Liver (tissue), 9 donors: ENCODE results near the gene DMRT1. TPM values are rescaled to one million over a fixed set of nuclear protein-coding genes. Genes with fewer than 3 reads are reported as not detected.

Source experiments
- DNase-seq: peaks from one replicate; pipeline ENCODE4 v3.0.0-alpha.2; 2017; ENCODE audit warnings: low spot score
- H3K27ac ChIP-seq, 2 donors: one replicate each; pipeline ENCODE4 v1.7.0; 2013; ENCODE audit warnings: inconsistent platforms in 2 of 2, low read length in 2 of 2, control low read depth in 1 of 2, low read depth in 1 of 2, mild to moderate bottlenecking in 1 of 2
- H3K27me3 ChIP-seq, 4 donors: one replicate each; pipeline versions ENCODE4 v1.6.1 to v1.7.0; 2013; ENCODE audit warnings: low read length in 3 of 4, inconsistent platforms in 1 of 4, mild to moderate bottlenecking in 1 of 4, moderate library complexity in 1 of 4; ENCODE audit not compliant: control insufficient read depth in 4 of 4, insufficient read depth in 4 of 4
- H3K36me3 ChIP-seq, 4 donors: one replicate each; pipeline versions ENCODE4 v1.6.1 to v1.7.0; 2013; ENCODE audit warnings: low read length in 3 of 4, mild to moderate bottlenecking in 3 of 4, low read depth in 1 of 4, moderate library complexity in 1 of 4; ENCODE audit not compliant: control insufficient read depth in 4 of 4, insufficient read depth in 3 of 4
- H3K4me1 ChIP-seq, 4 donors: one replicate each; pipeline versions ENCODE4 v1.6.1 to v1.7.0; 2013; ENCODE audit warnings: low read length in 3 of 4, mild to moderate bottlenecking in 3 of 4, moderate library complexity in 1 of 4; ENCODE audit not compliant: control insufficient read depth in 4 of 4, insufficient read depth in 4 of 4
- H3K4me3 ChIP-seq, 3 donors: one replicate each; pipeline versions ENCODE4 v1.6.1 to v1.7.0; 2013; ENCODE audit warnings: low read length in 3 of 3, control low read depth in 1 of 3, low read depth in 1 of 3, mild to moderate bottlenecking in 1 of 3
- H3K9ac ChIP-seq, 2 donors: one replicate each; pipeline ENCODE4 v1.7.0; 2013; ENCODE audit warnings: low read length in 2 of 2, mild to moderate bottlenecking in 2 of 2, moderate library complexity in 2 of 2, control low read depth in 1 of 2, low read depth in 1 of 2
- H3K9me3 ChIP-seq, 4 donors: one replicate each; pipeline versions ENCODE4 v1.6.1 to v1.7.0; 2013; ENCODE audit warnings: low read length in 3 of 4; ENCODE audit not compliant: control insufficient read depth in 4 of 4
- EGR1 ChIP-seq, 2 donors: IDR thresholded peaks; 2 replicates each; pipeline ENCODE4 v1.6.1; 2016 to 2018; ENCODE audit warnings: antibody characterized with exemption in 2 of 2, low read depth in 2 of 2
- FOXA1 ChIP-seq: IDR thresholded peaks from 2 replicates; pipeline ENCODE4 v1.6.1; 2016; ENCODE audit warnings: antibody characterized with exemption
- FOXA2 ChIP-seq: IDR thresholded peaks from 2 replicates; pipeline ENCODE4 v1.6.1; 2016; ENCODE audit warnings: antibody characterized with exemption
- GABPA ChIP-seq, 2 donors: IDR thresholded peaks in 1 of 2; conservative IDR thresholded peaks in 1 of 2; 2 replicates each; pipeline ENCODE4 v1.6.1; 2016; ENCODE audit warnings: antibody characterized with exemption in 2 of 2, mild to moderate bottlenecking in 1 of 2, moderate library complexity in 1 of 2
- HNF4A ChIP-seq, 2 donors: conservative IDR thresholded peaks; 2 replicates each; pipeline ENCODE4 v1.6.1; 2016; ENCODE audit warnings: antibody characterized with exemption in 2 of 2, mild to moderate bottlenecking in 2 of 2
- HNF4G ChIP-seq: IDR thresholded peaks from 2 replicates; pipeline ENCODE4 v1.6.1; 2016; ENCODE audit warnings: antibody characterized with exemption
- JUND ChIP-seq, 2 donors: IDR thresholded peaks; 2 replicates each; pipeline ENCODE4 v1.6.1; 2016; ENCODE audit warnings: antibody characterized with exemption in 2 of 2
- NR2F2 ChIP-seq: IDR thresholded peaks from 2 replicates; pipeline ENCODE4 v1.6.1; 2016; ENCODE audit warnings: antibody characterized with exemption
- RAD21 ChIP-seq, 2 donors: IDR thresholded peaks; 2 replicates each; pipeline ENCODE4 v1.6.1; 2016; ENCODE audit warnings: antibody characterized with exemption in 2 of 2, mild to moderate bottlenecking in 2 of 2
- RXRA ChIP-seq, 2 donors: IDR thresholded peaks; 2 replicates each; pipeline ENCODE4 v1.6.1; 2017 to 2018; ENCODE audit warnings: antibody characterized with exemption in 2 of 2, mild to moderate bottlenecking in 1 of 2
- SP1 ChIP-seq: IDR thresholded peaks from 2 replicates; pipeline ENCODE4 v1.6.1; 2018; ENCODE audit warnings: antibody characterized with exemption, mild to moderate bottlenecking
- TAF1 ChIP-seq: conservative IDR thresholded peaks from 2 replicates; pipeline ENCODE4 v1.6.1; 2016; ENCODE audit warnings: antibody characterized with exemption, mild to moderate bottlenecking
- YY1 ChIP-seq: IDR thresholded peaks from 2 replicates; pipeline ENCODE4 v1.6.1; 2016; ENCODE audit warnings: antibody characterized with exemption, mild to moderate bottlenecking
- WGBS: extraction: QIAGEN DNeasy Blood & Tissue Kit; methylation state at CpG from one replicate; pipeline ENCODE4 v1.1.7; 2013; 5-methylcytosine and 5-hydroxymethylcytosine counted together
- polyA plus RNA-seq, 2 donors: library from polyadenylated mRNA; stranded (reverse) in 1 of 2; unstranded in 1 of 2; fragments of 200-250 nt in 1 of 2; fragments of >200 nt in 1 of 2; fragmentation: Nextera tagmentation in 1 of 2; extraction: Ambion mirVana in 1 of 2; gene quantifications; one replicate each; pipeline versions ENCODE4 v1.2.1 to v1.2.3, GENCODE V29; 2013 to 2015
- total RNA-seq, 2 donors: library from RNA; depleted of rRNA; stranded (reverse); fragments of >200 nt; gene quantifications; one replicate each; pipeline ENCODE4 v1.2.3, GENCODE V29; 2014
- TF ChIP-seq, protein P1 (sequence below): IDR thresholded peaks from 2 replicates; pipeline ENCODE4 v1.6.1; 2016; ENCODE audit warnings: antibody characterized with exemption
- TF ChIP-seq, protein P2 (sequence below): IDR thresholded peaks from 2 replicates; pipeline ENCODE4 v1.6.1; 2016; ENCODE audit warnings: antibody characterized with exemption, mild to moderate bottlenecking
- TF ChIP-seq, protein P3 (sequence below): IDR thresholded peaks from 2 replicates; pipeline ENCODE4 v1.6.1; 2016; ENCODE audit warnings: antibody characterized with exemption
- TF ChIP-seq, protein P4 (sequence below): IDR thresholded peaks from 2 replicates; pipeline ENCODE4 v1.6.1; 2016; ENCODE audit warnings: antibody characterized with exemption
- TF ChIP-seq, protein P5 (sequence below): fragments of 150-350 bp; IDR thresholded peaks from 2 replicates; pipeline ENCODE4 v1.5.1; 2017; ENCODE audit warnings: improper control_type of control experiment, low read depth, low read length; ENCODE audit not compliant: missing input control
- donor health status: healthy.
- donor health status: healthy.
- donor health status: healthy.
- donor health status: healthy.
- donor health status: healthy.

DMRT1 gene
- total and polyA plus RNA-seq, 4 donors = not detected

DNA sequence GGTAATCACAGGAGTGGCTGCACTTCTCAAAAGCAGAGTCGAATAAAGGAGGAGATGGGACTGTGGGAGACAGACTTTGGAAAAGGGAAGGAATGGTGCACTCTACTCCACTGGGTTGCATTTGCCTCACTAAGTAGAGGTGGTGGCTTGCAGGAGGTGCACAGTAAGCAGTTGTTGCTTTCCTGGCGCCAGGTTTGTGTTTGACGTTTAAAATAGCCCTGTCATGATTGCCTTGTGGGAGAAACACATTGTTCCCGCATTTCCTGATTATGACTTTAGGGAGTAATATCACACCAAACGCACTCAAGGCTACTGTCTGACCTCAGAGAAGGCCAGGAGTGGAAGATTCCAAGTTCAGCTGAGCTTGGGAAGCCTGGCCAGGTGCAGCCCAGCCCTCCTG, 36.7 kb downstream of the DMRT1 start:
- Histone ChIP-seq H3K9ac (no peak overlapping the region), H3K9me3 (no peaks in the 10 kb centered on the region), H3K27ac (no peak overlapping the region), H3K36me3 (no peaks in the 10 kb centered on the region), H3K4me1 (no peaks in the 10 kb centered on the region), H3K27me3 (peaks cover 0 to 4% (median 0%) of the 10 kb centered on the region in 4 donors), H3K4me3 (no peak overlapping the region)
- TF ChIP-seq, protein P1, sequence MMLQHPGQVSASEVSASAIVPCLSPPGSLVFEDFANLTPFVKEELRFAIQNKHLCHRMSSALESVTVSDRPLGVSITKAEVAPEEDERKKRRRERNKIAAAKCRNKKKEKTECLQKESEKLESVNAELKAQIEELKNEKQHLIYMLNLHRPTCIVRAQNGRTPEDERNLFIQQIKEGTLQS = no peak
- no peak for TF ChIP-seq HNF4A (conservative IDR thresholded peaks at IDR 0.05)
- no peak for DNase-seq
- WGBS = 55% methylated on average over 5 of the region's 5 CpGs

DNA sequence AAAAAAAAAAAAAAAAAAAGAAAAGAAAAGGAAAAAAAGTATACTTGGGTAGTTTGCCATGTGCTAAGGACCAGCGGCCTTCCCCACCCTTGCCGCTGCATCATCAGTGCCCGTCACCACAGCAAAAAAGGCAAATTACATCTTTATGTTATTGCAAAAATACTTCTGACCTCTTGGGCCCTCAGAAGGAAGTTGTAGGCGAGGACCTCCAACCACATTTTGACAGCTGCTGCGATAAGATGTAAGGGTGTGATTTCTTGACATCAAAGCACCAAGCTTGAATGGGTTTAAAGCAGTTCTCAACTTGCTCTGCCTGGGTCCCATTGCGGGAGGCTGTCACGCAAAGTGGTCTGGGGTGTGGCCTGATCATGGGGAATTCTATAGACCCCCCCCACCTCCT, 39.2 kb downstream of the DMRT1 start:
- Histone ChIP-seq H3K9me3 (no peaks in the 10 kb centered on the region), H3K4me1 (no peaks in the 10 kb centered on the region), H3K4me3 (no peak overlapping the region), H3K27ac (no peak overlapping the region), H3K36me3 (no peaks in the 10 kb centered on the region), H3K9ac (no peak overlapping the region), H3K27me3 (peaks cover 0 to 4% (median 0%) of the 10 kb centered on the region in 4 donors)
- 68% methylated on average over 7 of the region's 7 CpGs for WGBS
- TF ChIP-seq JUND (IDR thresholded peaks at IDR 0.05) = no peak
- TF ChIP-seq, protein P2, sequence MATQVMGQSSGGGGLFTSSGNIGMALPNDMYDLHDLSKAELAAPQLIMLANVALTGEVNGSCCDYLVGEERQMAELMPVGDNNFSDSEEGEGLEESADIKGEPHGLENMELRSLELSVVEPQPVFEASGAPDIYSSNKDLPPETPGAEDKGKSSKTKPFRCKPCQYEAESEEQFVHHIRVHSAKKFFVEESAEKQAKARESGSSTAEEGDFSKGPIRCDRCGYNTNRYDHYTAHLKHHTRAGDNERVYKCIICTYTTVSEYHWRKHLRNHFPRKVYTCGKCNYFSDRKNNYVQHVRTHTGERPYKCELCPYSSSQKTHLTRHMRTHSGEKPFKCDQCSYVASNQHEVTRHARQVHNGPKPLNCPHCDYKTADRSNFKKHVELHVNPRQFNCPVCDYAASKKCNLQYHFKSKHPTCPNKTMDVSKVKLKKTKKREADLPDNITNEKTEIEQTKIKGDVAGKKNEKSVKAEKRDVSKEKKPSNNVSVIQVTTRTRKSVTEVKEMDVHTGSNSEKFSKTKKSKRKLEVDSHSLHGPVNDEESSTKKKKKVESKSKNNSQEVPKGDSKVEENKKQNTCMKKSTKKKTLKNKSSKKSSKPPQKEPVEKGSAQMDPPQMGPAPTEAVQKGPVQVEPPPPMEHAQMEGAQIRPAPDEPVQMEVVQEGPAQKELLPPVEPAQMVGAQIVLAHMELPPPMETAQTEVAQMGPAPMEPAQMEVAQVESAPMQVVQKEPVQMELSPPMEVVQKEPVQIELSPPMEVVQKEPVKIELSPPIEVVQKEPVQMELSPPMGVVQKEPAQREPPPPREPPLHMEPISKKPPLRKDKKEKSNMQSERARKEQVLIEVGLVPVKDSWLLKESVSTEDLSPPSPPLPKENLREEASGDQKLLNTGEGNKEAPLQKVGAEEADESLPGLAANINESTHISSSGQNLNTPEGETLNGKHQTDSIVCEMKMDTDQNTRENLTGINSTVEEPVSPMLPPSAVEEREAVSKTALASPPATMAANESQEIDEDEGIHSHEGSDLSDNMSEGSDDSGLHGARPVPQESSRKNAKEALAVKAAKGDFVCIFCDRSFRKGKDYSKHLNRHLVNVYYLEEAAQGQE = no peak
- no peak for TF ChIP-seq NR2F2
- TF ChIP-seq, protein P3, sequence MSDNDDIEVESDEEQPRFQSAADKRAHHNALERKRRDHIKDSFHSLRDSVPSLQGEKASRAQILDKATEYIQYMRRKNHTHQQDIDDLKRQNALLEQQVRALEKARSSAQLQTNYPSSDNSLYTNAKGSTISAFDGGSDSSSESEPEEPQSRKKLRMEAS = no peak
- no peak for TF ChIP-seq RAD21 (IDR thresholded peaks at IDR 0.05)
- TF ChIP-seq HNF4A (conservative IDR thresholded peaks at IDR 0.05) = no peak
- no peak for TF ChIP-seq GABPA (IDR thresholded peaks at IDR 0.05 in 1 of 2, conservative IDR thresholded peaks at IDR 0.05 in 1 of 2)
- TF ChIP-seq FOXA1 = no peak
- TF ChIP-seq, protein P1 = no peak
- no peak for TF ChIP-seq RXRA (IDR thresholded peaks at IDR 0.05)
- TF ChIP-seq EGR1 (IDR thresholded peaks at IDR 0.05; ENCODE audit: low read depth in 2 of 2) = no peak
- TF ChIP-seq, protein P4, sequence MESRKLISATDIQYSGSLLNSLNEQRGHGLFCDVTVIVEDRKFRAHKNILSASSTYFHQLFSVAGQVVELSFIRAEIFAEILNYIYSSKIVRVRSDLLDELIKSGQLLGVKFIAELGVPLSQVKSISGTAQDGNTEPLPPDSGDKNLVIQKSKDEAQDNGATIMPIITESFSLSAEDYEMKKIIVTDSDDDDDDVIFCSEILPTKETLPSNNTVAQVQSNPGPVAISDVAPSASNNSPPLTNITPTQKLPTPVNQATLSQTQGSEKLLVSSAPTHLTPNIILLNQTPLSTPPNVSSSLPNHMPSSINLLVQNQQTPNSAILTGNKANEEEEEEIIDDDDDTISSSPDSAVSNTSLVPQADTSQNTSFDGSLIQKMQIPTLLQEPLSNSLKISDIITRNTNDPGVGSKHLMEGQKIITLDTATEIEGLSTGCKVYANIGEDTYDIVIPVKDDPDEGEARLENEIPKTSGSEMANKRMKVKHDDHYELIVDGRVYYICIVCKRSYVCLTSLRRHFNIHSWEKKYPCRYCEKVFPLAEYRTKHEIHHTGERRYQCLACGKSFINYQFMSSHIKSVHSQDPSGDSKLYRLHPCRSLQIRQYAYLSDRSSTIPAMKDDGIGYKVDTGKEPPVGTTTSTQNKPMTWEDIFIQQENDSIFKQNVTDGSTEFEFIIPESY = no peak
- TF ChIP-seq HNF4G = no peak
- no peak for TF ChIP-seq TAF1
- TF ChIP-seq, protein P5, sequence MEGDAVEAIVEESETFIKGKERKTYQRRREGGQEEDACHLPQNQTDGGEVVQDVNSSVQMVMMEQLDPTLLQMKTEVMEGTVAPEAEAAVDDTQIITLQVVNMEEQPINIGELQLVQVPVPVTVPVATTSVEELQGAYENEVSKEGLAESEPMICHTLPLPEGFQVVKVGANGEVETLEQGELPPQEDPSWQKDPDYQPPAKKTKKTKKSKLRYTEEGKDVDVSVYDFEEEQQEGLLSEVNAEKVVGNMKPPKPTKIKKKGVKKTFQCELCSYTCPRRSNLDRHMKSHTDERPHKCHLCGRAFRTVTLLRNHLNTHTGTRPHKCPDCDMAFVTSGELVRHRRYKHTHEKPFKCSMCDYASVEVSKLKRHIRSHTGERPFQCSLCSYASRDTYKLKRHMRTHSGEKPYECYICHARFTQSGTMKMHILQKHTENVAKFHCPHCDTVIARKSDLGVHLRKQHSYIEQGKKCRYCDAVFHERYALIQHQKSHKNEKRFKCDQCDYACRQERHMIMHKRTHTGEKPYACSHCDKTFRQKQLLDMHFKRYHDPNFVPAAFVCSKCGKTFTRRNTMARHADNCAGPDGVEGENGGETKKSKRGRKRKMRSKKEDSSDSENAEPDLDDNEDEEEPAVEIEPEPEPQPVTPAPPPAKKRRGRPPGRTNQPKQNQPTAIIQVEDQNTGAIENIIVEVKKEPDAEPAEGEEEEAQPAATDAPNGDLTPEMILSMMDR = no peak
- TF ChIP-seq SP1 = no peak
- TF ChIP-seq YY1 = no peak
- TF ChIP-seq FOXA2 = no peak
- DNase-seq = no peak
